Sigmoid colon (tissue), 4 donors: ENCODE data around the gene NXPH4.

Experiments used
- EP300 ChIP-seq, 4 donors: sonication (generic); formaldehyde crosslinking; IDR thresholded peaks; one replicate each; pipeline ENCODE4 v1.6.1; 2017; ENCODE audit warnings: antibody characterized with exemption in 4 of 4
- POLR2A ChIP-seq, 2 donors: fragments of 450-650 bp; IDR thresholded peaks; one replicate each; pipeline ENCODE4 v1.6.1; 2016; ENCODE audit warnings: antibody characterized with exemption in 2 of 2, mild to moderate bottlenecking in 2 of 2, moderate library complexity in 2 of 2
- POLR2AphosphoS5 ChIP-seq, 4 donors: sonication (generic); formaldehyde crosslinking; IDR thresholded peaks; one replicate each; pipeline ENCODE4 v1.6.1; 2017; ENCODE audit warnings: antibody characterized with exemption in 4 of 4
- TF ChIP-seq, protein P1 (sequence below), 4 experiments: fragments of 450-650 bp in 3 of 4; fragments of 200-600 bp in 1 of 4; IDR thresholded peaks; one replicate each; pipeline ENCODE4 v1.5.1; 2016 to 2019; ENCODE audit warnings: antibody characterized with exemption in 4 of 4, mild to moderate bottlenecking in 3 of 4, moderate library complexity in 2 of 4

DNA sequence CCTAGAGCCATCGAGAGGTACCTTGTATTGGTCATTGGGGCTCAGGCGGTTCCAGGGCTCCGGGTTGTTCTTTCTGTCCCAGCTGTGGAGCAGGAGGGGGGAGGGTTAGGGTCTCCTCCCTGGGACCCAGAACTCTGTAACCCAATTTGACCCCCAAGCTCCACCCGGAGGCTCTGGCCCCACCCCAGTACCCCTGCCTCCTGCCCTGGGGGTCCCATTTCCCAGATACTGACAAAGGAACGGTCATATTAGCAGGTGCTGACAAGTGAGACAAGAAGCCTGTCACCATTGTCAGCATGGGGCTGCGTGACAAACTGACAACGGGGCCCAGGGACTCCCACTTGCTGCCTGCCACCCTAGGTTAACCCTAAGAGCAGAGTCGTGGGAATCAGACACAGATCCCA lies 19.1 kb downstream of the NXPH4 start:
- TF ChIP-seq, protein P1, sequence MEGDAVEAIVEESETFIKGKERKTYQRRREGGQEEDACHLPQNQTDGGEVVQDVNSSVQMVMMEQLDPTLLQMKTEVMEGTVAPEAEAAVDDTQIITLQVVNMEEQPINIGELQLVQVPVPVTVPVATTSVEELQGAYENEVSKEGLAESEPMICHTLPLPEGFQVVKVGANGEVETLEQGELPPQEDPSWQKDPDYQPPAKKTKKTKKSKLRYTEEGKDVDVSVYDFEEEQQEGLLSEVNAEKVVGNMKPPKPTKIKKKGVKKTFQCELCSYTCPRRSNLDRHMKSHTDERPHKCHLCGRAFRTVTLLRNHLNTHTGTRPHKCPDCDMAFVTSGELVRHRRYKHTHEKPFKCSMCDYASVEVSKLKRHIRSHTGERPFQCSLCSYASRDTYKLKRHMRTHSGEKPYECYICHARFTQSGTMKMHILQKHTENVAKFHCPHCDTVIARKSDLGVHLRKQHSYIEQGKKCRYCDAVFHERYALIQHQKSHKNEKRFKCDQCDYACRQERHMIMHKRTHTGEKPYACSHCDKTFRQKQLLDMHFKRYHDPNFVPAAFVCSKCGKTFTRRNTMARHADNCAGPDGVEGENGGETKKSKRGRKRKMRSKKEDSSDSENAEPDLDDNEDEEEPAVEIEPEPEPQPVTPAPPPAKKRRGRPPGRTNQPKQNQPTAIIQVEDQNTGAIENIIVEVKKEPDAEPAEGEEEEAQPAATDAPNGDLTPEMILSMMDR (IDR thresholded peaks at IDR 0.05) = no peak
- no peak for TF ChIP-seq POLR2A (IDR thresholded peaks at IDR 0.05)
- no peak for TF ChIP-seq POLR2AphosphoS5 (IDR thresholded peaks at IDR 0.05)
- TF ChIP-seq EP300 (IDR thresholded peaks at IDR 0.05) = no peak
